A673 (cell line): ENCODE data around the gene SHFL. TPM values are rescaled to one million over a fixed set of nuclear protein-coding genes. Genes with fewer than 3 reads are reported as not detected.

Experiments
- BruUV-seq: library from RNA; stranded (reverse); fragments of 400-500 nt; replicated peaks from 2 replicates; lab custom pipeline; 2021; lab: Mats Ljungman, UMichigan
- CTCF ChIA-PET: fragments of 300-600 bp; sonication (Branson Sonifier 250); formaldehyde crosslinking; loops from one replicate; lab custom pipeline; 2022; ENCODE audit warnings: antibody characterized with exemption; lab: Charles Lee
- POLR2A ChIA-PET: fragments of 300-600 bp; sonication (Branson Sonifier 250); formaldehyde crosslinking; loops from one replicate; lab custom pipeline; 2022; ENCODE audit warnings: antibody characterized with exemption; ENCODE audit not compliant: low non-redundant PET; lab: Charles Lee
- DNase-seq: peaks from one replicate; pipeline ENCODE4 v3.0.0-alpha.2; 2015; ENCODE audit warnings: low spot score
- H3K27ac ChIP-seq: fragments of 200-600 bp; sonication (generic); 2 replicates; pipeline ENCODE4 v1.5.1; 2016; ENCODE audit warnings: mixed run types, low read depth, mild to moderate bottlenecking, mixed read lengths, antibody characterized with exemption, low read length; ENCODE audit not compliant: poor library complexity, severe bottlenecking
- H3K27me3 ChIP-seq: fragments of 200-600 bp; sonication (generic); replicated peaks from 2 replicates; pipeline ENCODE4 v1.6.1; 2017; ENCODE audit warnings: mixed run types, low read depth, mild to moderate bottlenecking, mixed read lengths, antibody characterized with exemption, low read length; ENCODE audit not compliant: insufficient read depth, poor library complexity
- H3K36me3 ChIP-seq: fragments of 200-600 bp; sonication (generic); 2 replicates; pipeline ENCODE4 v1.6.1; 2016; ENCODE audit warnings: mixed run types, mild to moderate bottlenecking, mixed read lengths, antibody characterized with exemption, low read length; ENCODE audit not compliant: insufficient read depth, poor library complexity, severe bottlenecking
- H3K4me1 ChIP-seq: fragments of 200-600 bp; sonication (generic); 2 replicates; pipeline ENCODE4 v1.6.1; 2017; ENCODE audit warnings: mixed run types, mild to moderate bottlenecking, mixed read lengths, antibody characterized with exemption, low read length; ENCODE audit not compliant: insufficient read depth, poor library complexity, severe bottlenecking
- H3K4me3 ChIP-seq: fragments of 200-600 bp; sonication (generic); 2 replicates; pipeline ENCODE4 v1.5.1; 2016; ENCODE audit warnings: low read depth, mixed run types, mild to moderate bottlenecking, mixed read lengths, low read length; ENCODE audit not compliant: poor library complexity, severe bottlenecking
- H3K9me3 ChIP-seq: fragments of 200-600 bp; sonication (generic); 2 replicates; pipeline ENCODE4 v1.6.1; 2016; ENCODE audit warnings: mixed run types, low read depth, mild to moderate bottlenecking, mixed read lengths, antibody characterized with exemption, low read length; ENCODE audit not compliant: poor library complexity, severe bottlenecking
- CTCF ChIP-seq: fragments of 300-800, 200-600 bp; sonication (generic); conservative IDR thresholded peaks from 2 replicates; pipeline ENCODE4 v1.5.1; 2017; ENCODE audit warnings: low read depth, mild to moderate bottlenecking, antibody characterized with exemption, low read length, moderate library complexity, mixed read lengths
- EZH2 ChIP-seq: fragments of 200-600 bp; sonication (generic); IDR thresholded peaks from 2 replicates; pipeline ENCODE4 v1.6.1; 2017; ENCODE audit warnings: borderline replicate concordance, low read depth, mild to moderate bottlenecking, mixed read lengths, antibody characterized with exemption, low read length; ENCODE audit not compliant: poor library complexity, severe bottlenecking
- intact Hi-C: fragments of 100-400 bp; cut with micrococcal nuclease; formaldehyde crosslinking; loops from one replicate; pipeline ENCODE4 v1.10.0; 2022; ENCODE audit not compliant: unreplicated experiment
- total RNA-seq: library from RNA; stranded (reverse); gene quantifications from 2 replicates; pipeline ENCODE4 v1.2.3, GENCODE V29; 2021

The SHFL gene
- total RNA-seq, 1 experiment from 2014 or later, result 15.2 TPM

- POLR2A ChIA-PET, result no interaction called here
- H3K4me1 ChIP-seq, result peaks cover 1% of the 10 kb centered on the region
- H3K27me3 ChIP-seq, result no peaks in the 10 kb centered on the region
- H3K27ac ChIP-seq, result no peak overlapping the region
- BruUV-seq, result no TSS peak
- intact Hi-C loops, result no loop called here
- no peak for DNase-seq
- CTCF ChIA-PET, result no interaction called here
- H3K9me3 ChIP-seq, result no peaks in the 10 kb centered on the region
- peaks cover 28% of the 10 kb centered on the region for H3K36me3 ChIP-seq
- no peak overlapping the region for H3K4me3 ChIP-seq
- no peak for TF ChIP-seq EZH2
- TF ChIP-seq CTCF, result no peak
These were observed 40.1 kb downstream of the SHFL start for GRCh38 chr19:10126213-10126639.

GRCh38 chr19:10132905-10133304 is 46.8 kb downstream of the SHFL start:
- H3K4me1 ChIP-seq, result no peaks in the 10 kb centered on the region
- intact Hi-C loops, result no loop called here
- no TSS peak for BruUV-seq
- TF ChIP-seq CTCF, result no peak
- TF ChIP-seq EZH2, result no peak
- H3K9me3 ChIP-seq, result no peaks in the 10 kb centered on the region
- DNase-seq, result no peak
- ChIA-PET CTCF (no interaction called here), POLR2A (interaction anchor here (0.6 kb wide), 1 partner anchor 780 kb away, joined by 3 read pairs; no protein-coding TSS in a partner anchor)
- peaks cover 78% of the 10 kb centered on the region for H3K36me3 ChIP-seq
- no peak overlapping the region for H3K4me3 ChIP-seq
- no peak overlapping the region for H3K27ac ChIP-seq
- no peaks in the 10 kb centered on the region for H3K27me3 ChIP-seq

GRCh38 chr19:10133596-10133995 is 47.5 kb downstream of the SHFL start:
- Histone ChIP-seq H3K36me3 (peaks cover 82% of the 10 kb centered on the region), H3K9me3 (no peaks in the 10 kb centered on the region), H3K4me3 (no peak overlapping the region), H3K27ac (no peak overlapping the region), H3K4me1 (no peaks in the 10 kb centered on the region), H3K27me3 (no peaks in the 10 kb centered on the region)
- intact Hi-C loops, result no loop called here
- no peak for DNase-seq
- ChIA-PET POLR2A (no interaction called here), CTCF (no interaction called here)
- no peak for TF ChIP-seq CTCF
- no peak for TF ChIP-seq EZH2
- BruUV-seq, result no TSS peak
